HG02610 (cell line): ENCODE results near the gene OPCML.
A peak's percentile ranks its signal among the peaks of the same experiment; 100 is the strongest.
"Not testable (repeated sequence)": the region's sequence is repeated elsewhere in the genome, so short reads cannot be mapped to it uniquely, and the experiment has no call there.

ENCODE experiments used
- ATAC-seq: cut with Tn5 transposase; IDR thresholded peaks from one replicate; pipeline ENCODE4 v1.9.1; 2021; ENCODE audit warnings: mild to moderate bottlenecking, moderate library complexity; ENCODE audit not compliant: unreplicated experiment

The OPCML gene

GRCh38 chr11:132430429-132431062 lies 1101.8 kb downstream of the OPCML start:
- no peak for ATAC-seq

DNA sequence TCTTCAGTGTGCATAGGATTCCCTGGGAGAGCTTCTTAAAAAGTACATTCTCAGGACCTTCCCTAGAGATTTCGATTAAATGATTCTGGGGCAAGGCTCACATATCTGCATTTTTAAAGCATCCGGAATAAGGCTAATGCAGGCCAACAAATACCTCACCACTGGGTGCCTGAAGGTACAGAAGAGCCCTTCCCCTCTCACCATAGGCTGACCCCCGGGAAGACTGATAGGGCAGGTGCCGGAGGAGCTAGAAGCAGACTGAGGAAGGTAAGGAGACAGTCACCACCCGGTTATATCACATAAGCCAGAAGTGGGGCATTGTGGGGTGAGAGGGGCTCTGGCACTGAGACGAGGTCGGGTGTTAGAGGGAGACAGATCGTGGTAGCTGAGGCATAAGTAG lies 1102.6 kb downstream of the OPCML start:
- no peak for ATAC-seq

DNA sequence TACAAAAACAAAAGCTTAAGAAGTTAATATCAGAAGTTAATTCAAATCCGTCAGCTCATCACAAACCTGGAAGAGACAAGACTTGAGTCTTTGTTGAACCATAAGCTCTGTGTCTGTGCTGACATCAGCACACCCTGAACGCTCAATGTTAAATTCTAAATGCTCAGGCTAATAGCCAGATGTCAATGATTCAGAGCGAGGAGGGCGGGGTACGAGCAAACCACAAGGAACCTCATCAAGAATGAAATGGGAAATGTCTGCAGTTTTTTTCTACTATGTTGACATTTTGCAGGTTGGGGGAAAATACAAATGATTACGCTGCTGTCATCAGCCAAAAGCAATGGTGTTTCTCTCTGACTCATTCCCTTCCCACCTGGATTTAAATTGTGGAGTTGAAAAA lies 1104.7 kb downstream of the OPCML start:
- no peak for ATAC-seq

- ATAC-seq, result no peak
Observed at GRCh38 chr11:132424433-132424832, 1107.9 kb downstream of the OPCML start.

GRCh38 chr11:132423266-132423665 lies 1109.0 kb downstream of the OPCML start:
- no peak for ATAC-seq

DNA sequence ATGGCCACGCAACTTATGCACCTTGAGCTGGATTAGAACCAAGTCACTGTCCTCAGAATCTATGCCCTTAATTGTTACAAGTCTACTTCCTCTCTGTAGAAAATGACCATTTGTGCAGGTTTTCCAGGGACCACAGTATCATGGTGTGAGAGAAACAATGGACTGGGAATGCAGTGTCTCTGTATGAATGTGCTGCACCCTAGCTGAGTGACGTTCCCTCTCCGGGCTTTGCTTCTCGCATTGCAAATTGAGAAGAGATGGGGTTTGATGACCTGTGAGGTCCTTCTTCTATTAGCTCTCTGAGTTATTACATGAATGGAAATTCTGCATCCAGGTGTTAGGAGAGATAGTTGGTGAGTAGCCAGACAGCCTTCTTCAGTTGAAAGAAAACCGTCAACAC lies 1109.6 kb downstream of the OPCML start:
- no peak for ATAC-seq

GRCh38 chr11:132421555-132421954 lies 1110.7 kb downstream of the OPCML start:
- ATAC-seq, result no peak

DNA sequence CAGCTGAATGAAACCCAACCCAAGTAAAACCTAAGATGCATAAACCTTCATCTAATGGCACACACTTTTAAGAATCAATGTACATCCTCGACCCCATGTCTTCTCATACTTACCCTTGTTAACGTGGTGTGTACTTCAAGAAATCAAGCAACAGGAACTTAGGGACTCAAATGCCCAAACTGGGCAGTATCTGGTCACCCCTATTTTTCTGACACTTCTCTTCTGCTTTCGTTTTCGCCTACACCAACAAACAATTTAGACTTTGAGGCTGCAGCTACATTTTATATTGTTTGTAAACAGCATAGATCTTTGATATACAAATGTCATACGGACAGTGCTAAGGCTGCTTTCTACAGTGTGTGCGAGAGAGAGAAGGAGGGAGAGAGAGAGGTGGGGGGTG lies 1117.8 kb downstream of the OPCML start:
- no peak for ATAC-seq

GRCh38 chr11:132410383-132410782 lies 1121.9 kb downstream of the OPCML start:
- no peak for ATAC-seq

- ATAC-seq, result no peak
Observed at GRCh38 chr11:132409573-132410355, 1122.5 kb downstream of the OPCML start.

DNA sequence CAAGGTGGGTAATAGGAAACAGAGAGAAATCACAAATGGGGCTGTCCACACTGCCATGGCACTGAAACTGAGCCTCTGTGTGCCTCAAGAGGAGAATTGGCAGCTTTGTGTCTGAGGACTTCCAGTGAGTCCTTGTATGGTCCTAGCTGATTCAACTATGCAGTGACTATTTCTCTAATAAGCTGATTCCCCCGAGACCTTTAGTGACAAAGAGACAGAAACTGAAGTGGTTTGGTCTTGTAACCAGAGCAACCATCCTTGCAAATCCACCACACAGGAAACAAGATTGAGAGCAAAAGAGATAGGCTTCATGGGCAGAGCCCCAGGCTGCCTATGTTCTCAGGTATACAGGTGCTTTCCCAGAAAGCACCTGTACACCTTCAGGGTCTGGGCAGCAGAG lies 1123.4 kb downstream of the OPCML start:
- ATAC-seq, result peak; percentile 74

DNA sequence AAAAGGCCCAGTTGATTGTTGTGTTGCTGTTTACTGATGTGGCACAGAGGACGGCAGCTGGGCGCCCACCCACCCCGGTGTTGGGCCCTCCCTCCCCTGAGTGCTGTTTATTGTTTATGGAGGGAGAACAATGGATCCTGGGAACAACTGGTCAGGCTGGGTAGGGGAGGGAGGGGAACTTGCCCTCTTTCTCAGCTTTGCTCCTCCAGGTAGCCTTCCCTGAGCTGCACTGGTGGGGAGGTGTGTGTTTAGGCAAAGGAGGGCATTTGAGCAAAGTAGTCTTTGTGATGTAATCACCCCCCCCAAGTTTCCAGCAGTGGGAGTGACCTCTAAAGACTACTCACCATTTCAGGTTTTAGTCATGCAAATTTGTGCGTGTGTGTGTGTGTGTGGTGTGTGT lies 1126.6 kb downstream of the OPCML start:
- ATAC-seq, result no peak

DNA sequence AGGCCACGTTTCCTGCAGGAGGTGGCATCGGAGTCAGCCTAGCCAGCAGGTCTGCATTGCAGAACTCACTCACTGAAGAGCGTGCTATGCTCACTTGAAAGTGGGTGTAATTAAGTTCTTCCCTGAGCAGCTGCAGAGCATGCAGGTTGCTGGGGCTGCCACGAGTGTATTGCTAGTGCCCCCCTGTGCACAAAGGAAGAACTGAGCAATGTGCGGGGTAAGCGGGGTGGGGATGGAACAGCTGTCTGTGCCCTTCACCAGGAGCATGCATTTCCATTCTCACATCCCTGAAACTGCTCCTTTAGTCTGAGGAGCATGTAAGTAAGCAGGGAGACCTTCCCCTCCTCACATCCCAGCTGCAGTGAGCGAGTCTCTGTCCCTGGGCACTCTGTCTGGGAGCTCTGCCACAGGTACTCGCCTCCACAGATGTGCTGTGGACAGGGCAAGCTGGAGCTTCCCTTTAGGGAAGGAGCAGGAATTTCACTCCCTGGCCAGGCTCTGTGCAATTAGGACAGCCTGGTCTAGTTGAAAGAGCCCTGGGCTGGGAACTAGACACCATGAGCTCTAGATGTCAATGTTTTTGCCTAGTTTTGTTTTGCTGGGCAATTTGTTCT lies 1130.1 kb downstream of the OPCML start:
- ATAC-seq, result peak; percentile 55

DNA sequence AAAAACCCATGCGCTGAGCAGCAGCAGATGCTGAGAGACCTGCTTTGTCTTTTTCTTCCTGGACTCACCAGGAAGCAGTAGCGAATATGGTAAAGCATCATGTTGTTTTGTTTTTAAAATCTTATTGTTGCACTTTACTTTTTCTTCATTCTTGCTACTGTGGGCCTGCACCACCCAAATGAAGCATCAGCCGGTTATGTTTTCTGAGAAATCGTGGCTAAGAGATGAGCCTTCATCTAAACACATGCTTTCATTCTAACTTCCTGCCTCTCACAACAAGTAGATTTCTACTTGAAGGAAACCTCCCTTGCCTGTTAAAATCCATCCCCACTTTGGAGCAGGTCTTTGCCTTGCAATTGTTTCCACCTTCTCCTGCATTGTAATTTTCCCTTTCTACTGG lies 1136.0 kb downstream of the OPCML start:
- no peak for ATAC-seq

DNA sequence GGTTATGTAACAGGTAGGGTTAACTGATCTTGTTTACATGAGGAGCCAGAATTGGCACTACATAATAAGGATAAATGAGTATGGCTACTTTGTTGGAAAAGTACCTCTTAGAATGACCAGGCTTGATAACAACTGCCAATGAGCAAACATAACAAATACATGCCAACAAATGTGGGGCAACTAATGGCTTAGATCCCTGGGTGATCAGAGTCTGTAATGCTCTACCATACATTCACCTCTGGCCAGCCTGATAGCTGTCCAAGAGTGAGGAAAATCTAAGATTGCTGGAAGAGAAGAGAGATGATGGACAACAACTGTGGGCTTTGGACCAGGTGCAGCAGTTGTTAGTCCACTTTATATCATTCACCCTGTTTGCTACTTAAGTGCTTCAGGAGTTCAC lies 1136.9 kb downstream of the OPCML start:
- ATAC-seq, result no peak

GRCh38 chr11:132379540-132379939 lies 1152.8 kb downstream of the OPCML start:
- ATAC-seq, result no peak

DNA sequence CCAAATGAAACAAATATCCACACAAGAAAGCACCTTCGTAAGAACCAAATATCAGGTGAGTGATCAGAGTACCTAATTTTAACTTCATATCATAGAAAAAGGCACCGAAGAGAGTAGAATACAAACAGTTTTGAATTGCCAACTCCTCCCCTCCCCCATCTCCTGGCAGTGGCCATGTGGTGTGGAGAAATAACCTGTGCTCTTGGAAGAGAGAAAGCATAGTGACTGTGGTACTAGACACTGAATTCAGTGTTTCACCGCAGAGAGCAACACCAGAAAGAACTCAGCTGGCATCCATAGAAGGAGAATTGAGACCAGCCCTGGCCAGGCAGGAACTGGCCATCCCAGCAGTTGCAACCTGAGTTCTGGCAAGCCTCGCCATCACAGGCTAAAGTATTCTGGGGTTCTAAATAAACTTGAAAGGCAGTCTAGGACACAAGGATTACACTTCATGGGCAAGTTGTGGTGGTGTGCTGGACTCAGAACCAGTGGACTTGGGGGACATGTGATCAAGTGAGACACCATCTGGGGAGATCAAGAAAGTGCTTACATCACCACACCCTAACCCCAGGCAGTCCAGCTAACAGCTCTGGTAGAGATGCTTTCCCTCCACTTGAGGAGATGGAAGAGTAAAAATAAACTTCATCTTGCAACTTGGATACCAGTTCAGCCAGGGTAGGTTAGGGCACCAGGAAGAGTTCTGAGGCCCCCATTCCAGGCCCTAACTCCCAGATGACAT lies 1158.7 kb downstream of the OPCML start:
- no peak for ATAC-seq

GRCh38 chr11:132370114-132370513 lies 1162.2 kb downstream of the OPCML start:
- ATAC-seq, result not testable (repeated sequence)

- ATAC-seq, result no peak
Observed at GRCh38 chr11:132367293-132367692, 1165.0 kb downstream of the OPCML start.

GRCh38 chr11:132365650-132366049 lies 1166.7 kb downstream of the OPCML start:
- ATAC-seq, result no peak
